GM12878 (cell line): ENCODE results near the gene ENPP7.

Experiments
- BCL11A ChIP-seq: IDR thresholded peaks from 2 replicates; pipeline ENCODE4 v1.6.1; 2011; ENCODE audit warnings: low read depth, low read length
- CBX5 ChIP-seq: sonication (generic); IDR thresholded peaks from 2 replicates; pipeline ENCODE4 v1.6.1; 2016; ENCODE audit warnings: low read depth, moderate library complexity, mild to moderate bottlenecking, inconsistent platforms
- CHD2 ChIP-seq: IDR thresholded peaks from 2 replicates; pipeline ENCODE4 v1.6.1; 2011; ENCODE audit warnings: low read depth, low read length, improper control_type of control experiment, borderline replicate concordance
- DPF2 ChIP-seq: fragments of 450-650 bp; IDR thresholded peaks from 2 replicates; pipeline ENCODE4 v1.6.1; 2017; ENCODE audit warnings: mild to moderate bottlenecking
- EGR1 ChIP-seq, 2 experiments: IDR thresholded peaks; 1 replicate in 1 of 2; 2 replicates in 1 of 2; pipeline ENCODE4 v1.6.1; 2011 to 2012; ENCODE audit warnings: low read depth in 2 of 2, low read length in 2 of 2, borderline replicate concordance in 1 of 2, mild to moderate bottlenecking in 1 of 2, moderate library complexity in 1 of 2
- NFYA ChIP-seq: IDR thresholded peaks from 2 replicates; pipeline ENCODE4 v1.6.1; 2011; ENCODE audit warnings: low read depth, mild to moderate bottlenecking, low read length, improper control_type of control experiment, borderline replicate concordance
- POLR2A ChIP-seq: IDR thresholded peaks from 2 replicates; pipeline ENCODE4 v1.6.1; 2011; ENCODE audit warnings: low read depth, mild to moderate bottlenecking, low read length
- SIX5 ChIP-seq: IDR thresholded peaks from 2 replicates; pipeline ENCODE4 v1.6.1; 2011; ENCODE audit warnings: mild to moderate bottlenecking, low read depth, low read length, moderate library complexity; ENCODE audit not compliant: severe bottlenecking
- SP1 ChIP-seq: IDR thresholded peaks from one replicate; pipeline ENCODE4 v1.6.1; 2011; ENCODE audit warnings: low read depth, low read length
- SRF ChIP-seq, 2 experiments: IDR thresholded peaks; 2 replicates each; pipeline ENCODE4 v1.6.1; 2011; ENCODE audit warnings: low read depth in 2 of 2, low read length in 2 of 2, mild to moderate bottlenecking in 1 of 2, moderate library complexity in 1 of 2
- USF1 ChIP-seq: IDR thresholded peaks from 2 replicates; pipeline ENCODE4 v1.6.1; 2011; ENCODE audit warnings: borderline replicate concordance, low read depth, mild to moderate bottlenecking, moderate library complexity, mixed read lengths, low read length; ENCODE audit not compliant: insufficient read depth; ENCODE audit errors: extremely low read length
- YY1 ChIP-seq: IDR thresholded peaks from 2 replicates; pipeline ENCODE4 v1.6.1; 2011; ENCODE audit warnings: low read depth, mild to moderate bottlenecking, low read length
- ZNF384 ChIP-seq: IDR thresholded peaks from 2 replicates; pipeline ENCODE4 v1.6.1; 2012; ENCODE audit warnings: low read depth, mild to moderate bottlenecking, low read length, improper control_type of control experiment, borderline replicate concordance

- TF ChIP-seq SP1 (no peak), POLR2A (no peak), DPF2 (no peak), EGR1 (IDR thresholded peaks at IDR 0.05; ENCODE audit: borderline replicate concordance in 1 of 2, low read depth in 2 of 2, low read length in 2 of 2) (no peak), BCL11A (no peak), USF1 (no peak), ZNF384 (no peak), CBX5 (no peak), SRF (IDR thresholded peaks at IDR 0.05; ENCODE audit: low read depth in 2 of 2, low read length in 2 of 2) (no peak), SIX5 (no peak), NFYA (no peak), CHD2 (no peak), YY1 (no peak)
Measured at GRCh38 chr17:79695293-79695790, 35.4 kb upstream of the ENPP7 start.
